Astrocyte (in vitro differentiated cells and primary cell): Measurements from ENCODE around the gene NPAT.

Source experiments
- CTCF ChIP-seq: IDR thresholded peaks from 2 replicates; pipeline ENCODE4 v1.5.1; 2011; ENCODE audit warnings: low read depth, mild to moderate bottlenecking, inconsistent platforms, low read length, moderate library complexity; ENCODE audit not compliant: insufficient read depth
- EZH2 ChIP-seq: IDR thresholded peaks from 2 replicates; pipeline ENCODE4 v1.6.1; 2012; ENCODE audit warnings: mild to moderate bottlenecking, low read length, inconsistent platforms; ENCODE audit not compliant: insufficient read depth

GRCh38 chr11:108213784-108214183 is 8.7 kb downstream of the NPAT start:
- no peak for TF ChIP-seq CTCF
- TF ChIP-seq EZH2: no peak
